Midbrain (tissue), 1 donor: Measurements from ENCODE around the gene CCL4.
"Not testable (repeated sequence)": the region's sequence is repeated elsewhere in the genome, so short reads cannot be mapped to it uniquely, and the experiment has no call there.

Source experiments
- DNase-seq: peaks from one replicate; lab custom pipeline; 2025; lab: John Stamatoyannopoulos, UW

Gene CCL4

DNA sequence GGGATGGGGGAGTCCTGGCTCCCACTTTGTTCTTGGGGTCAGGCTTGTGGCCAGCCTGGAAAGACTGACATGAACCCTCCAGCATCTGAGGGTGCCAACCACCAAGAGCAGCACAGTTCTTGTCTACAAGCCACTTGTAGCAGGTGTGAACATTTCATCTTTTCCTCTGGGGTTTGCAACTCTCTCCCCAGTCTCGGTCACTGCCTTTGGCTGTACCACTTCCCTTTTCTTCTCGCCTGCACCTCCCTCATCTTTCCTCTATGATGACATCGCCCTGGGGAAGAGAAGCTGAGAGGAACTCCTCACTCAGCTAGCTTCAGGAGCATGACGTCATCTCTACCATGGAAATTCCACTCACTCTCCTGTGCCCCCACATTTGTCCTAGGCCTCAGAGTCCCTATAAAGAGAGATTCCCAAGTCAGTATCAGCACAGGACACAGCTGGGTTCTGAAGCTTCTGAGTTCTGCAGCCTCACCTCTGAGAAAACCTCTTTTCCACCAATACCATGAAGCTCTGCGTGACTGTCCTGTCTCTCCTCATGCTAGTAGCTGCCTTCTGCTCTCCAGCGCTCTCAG is at the start of gene CCL4:
Gene CCL4, plus strand, starts transcription at position 427 of the 575 bp plus-strand sequence. Its CDS starts 79 bp downstream, at position 506.
- not testable (repeated sequence) for DNase-seq

DNA sequence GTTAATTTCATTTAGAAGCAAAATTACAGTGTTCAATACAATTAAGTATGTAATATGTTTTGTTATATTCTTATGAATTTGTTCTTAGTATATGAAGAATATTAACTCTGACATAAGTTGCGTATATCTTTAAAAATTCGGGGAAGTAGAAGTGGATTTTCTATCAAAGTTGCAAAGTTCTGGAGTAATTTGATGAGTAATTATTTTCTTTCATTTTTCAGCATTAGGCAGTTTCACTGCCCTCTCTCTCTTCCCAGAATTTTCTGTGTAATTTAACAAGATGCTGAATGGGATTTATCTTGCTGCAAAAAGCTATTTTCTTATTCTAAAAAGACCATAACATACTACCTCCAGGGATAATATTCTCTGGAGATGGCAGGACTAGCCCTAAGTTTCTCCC is 48.5 kb upstream of the CCL4 start:
- no peak for DNase-seq

DNA sequence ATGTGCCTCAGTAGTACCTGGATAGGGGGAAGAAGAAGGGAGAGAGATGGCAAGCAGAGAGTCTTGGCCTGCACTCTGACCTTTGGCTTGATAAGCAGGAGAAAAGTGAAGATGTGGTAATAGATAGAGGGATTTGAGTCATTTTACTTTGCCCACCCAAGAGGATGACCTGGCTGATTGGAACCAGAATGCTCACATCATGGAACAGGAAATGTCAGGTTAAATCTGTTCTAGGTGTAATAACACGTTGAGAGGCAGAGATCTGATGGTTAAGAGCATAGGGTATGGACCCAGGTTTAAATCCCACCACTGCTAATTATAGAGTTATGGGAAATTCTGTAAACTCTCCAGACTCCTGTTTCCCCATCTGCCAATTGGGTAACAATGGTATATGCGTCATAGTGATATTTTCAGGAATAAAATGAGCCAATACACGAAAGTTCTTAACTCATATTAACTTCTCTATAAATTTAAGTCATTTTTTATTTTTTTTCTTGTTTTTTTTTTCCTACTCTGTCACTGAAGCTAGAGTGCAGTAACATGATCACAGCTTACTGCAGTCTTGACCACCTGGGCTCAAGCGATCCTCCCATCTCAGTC is 47.6 kb upstream of the CCL4 start:
- no peak for DNase-seq

DNA sequence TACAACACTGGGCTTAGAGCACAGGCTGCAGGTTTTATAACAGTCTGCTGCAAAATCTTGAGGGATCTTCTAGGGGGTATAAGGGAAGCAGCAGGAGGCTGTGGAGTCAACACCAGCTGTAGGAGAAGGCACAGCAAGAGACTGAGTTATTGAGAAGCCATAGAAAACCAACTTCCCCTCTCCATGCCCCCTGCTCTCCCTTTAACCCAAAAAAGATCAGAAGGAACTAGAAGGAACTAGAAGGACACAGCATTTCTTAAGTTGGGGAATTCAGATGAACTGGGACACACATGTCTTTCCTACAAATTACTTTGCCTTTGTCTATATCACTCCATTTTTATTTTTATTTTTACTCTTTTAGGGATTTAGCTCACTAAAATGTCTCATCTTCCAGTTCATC is 45.7 kb upstream of the CCL4 start:
- no peak for DNase-seq

DNA sequence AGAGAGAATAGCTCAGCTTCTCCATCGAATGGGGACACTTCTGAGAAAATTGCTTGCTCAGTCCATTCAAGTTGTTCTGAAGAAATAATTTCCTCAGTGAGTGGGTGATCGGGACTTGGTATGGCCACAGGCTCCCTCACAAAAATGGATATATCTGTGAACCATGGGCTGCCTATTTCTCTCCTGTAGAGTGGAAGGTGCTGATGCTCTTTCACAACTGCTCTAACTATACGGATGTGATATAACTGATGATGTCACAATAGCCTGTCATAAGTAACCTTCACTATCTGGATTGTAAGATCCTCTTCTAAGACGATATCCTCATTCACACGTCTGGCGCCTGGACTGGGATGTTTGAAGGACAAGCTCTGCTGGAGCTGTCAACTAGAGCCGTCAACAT is 44.2 kb upstream of the CCL4 start:
- no peak for DNase-seq

DNA sequence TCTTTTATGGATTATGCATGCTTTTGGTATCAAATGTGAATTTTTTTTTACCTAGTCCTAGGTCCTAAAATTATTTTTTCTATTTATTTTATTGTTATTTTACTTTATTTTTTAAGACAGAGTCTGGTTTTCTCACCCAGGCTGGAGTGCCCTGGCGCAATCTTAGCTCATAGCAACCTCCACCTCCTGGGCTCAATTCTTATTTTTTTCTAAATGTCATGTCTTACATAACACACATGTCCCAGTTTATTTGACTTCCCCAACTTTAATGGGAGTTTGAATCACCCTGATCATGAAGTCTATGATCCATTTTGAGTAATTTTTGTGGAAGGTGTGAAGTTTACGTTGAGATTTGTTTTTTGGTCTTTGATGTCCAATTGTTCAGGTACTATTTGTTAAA is 42.8 kb upstream of the CCL4 start:
- DNase-seq, result no peak

DNA sequence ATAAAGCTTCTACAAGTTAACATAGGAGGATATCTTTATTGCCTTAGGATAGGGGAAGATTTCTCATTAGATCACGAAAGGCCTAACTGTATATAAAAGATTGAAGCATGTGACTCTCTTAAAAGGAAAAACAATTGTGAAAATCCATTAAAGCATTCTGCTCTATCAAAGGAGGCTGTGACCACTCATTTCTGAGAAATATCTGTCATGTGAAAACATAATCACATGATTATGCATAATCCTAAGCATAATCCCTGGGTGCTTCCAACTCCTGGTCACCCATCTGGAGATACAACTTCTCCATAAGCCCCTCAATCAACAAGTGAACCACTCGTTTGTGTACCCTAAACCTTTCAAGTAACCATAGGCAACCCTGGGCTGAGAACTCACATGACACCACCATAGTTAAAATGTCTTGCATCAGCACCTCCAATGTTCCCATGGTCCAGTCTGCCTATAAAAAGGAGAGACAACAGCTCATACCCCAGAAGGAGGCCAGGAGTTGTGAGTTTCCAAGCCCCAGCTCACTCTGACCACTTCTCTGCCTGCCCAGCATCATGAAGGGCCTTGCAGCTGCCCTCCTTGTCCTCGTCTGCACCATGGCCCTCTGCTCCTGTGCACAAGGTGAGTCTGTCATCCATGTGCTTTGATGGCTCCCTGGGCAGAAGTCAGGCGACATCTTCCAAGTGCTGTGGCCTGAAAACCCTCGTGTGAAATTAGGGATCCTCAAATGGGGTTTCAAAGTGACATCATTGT is 39.7 kb upstream of the CCL4 start, which contains the start of gene CCL18:
Gene CCL18, plus strand, starts transcription at position 487 of the 756 bp plus-strand sequence. Its CDS starts 71 bp downstream, at position 558.
- DNase-seq, result no peak

DNA sequence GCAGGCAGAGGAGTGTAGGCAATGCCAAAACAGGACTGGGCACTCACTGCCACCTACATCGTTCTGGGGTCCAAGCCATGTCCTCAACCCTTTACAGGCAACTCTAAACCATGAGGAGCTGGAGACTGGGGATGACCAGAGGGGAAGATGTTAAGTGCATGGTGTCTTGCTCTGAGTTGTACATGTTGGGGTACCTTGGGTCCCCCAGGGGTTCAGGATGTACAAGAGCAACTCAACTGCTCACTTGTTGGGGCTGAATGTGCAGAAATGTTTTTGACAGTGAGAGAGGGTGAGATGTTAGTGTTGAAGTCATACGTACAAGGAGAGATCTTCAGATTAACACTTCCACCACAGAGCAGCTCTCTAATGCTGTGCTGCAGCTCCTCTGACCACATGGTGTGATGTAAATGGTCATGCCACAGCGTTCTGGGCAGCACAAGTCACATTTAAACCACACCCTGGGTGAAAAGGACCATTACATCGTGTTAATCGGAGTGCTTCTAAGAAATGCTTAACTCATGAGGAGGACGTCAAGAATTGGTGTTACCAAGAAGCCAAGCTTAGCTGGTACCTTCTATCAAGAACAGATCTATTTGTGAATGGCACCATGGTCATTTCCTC is 37.2 kb upstream of the CCL4 start:
- no peak for DNase-seq

DNA sequence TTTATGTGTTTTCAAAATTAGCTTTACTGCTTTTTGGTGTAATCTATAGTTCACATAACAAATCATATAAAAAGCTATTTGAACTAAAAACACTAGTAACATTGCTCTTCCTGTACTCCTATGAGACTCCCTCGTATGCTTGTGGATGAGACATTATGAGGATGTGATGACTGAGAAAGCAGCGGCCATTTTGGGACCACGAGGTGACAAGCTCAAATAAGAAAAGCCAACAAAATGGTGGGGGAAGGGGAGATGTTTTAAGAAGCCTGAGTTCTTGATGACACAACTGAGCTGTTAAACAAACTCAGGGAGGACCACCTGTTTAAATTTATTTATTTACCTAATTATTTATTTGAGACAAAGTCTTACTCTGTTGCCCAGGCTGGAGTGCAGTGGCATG is 35.1 kb upstream of the CCL4 start:
- no peak for DNase-seq

DNA sequence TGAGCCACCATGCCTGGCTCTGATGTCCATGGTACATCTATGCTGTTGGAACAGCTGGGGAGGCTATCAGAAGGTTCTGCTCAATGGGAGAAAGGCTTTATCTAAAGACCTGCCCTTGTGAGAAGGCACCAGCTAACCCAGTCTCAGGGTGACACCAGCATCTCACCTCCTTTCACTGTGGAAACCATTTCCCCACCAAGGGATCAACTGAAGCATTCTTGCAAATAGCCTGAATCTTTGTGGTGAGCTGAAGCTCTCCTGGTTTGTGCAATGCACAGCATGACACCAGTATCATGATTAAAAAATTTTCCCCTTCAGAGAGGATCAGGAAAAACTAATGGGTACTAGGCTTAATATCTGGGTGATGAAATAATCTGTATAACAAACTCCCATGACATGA is 34.5 kb upstream of the CCL4 start:
- DNase-seq, result no peak

DNA sequence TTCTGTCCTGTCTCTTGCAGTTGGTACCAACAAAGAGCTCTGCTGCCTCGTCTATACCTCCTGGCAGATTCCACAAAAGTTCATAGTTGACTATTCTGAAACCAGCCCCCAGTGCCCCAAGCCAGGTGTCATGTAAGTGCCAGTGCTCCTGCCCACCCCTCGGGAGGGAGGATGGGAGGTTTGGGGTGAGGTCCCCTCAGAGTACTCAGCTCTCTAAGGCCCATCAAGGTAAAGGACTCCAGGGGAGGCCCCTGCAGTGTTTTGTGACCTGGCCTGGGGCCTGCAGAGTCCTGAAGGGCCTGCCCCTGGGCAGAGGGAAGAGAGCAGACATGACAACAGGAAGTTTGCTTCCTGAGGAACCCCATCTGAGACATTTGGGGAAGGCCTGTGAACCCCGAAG is 33.2 kb upstream of the CCL4 start:
- DNase-seq, result no peak

DNA sequence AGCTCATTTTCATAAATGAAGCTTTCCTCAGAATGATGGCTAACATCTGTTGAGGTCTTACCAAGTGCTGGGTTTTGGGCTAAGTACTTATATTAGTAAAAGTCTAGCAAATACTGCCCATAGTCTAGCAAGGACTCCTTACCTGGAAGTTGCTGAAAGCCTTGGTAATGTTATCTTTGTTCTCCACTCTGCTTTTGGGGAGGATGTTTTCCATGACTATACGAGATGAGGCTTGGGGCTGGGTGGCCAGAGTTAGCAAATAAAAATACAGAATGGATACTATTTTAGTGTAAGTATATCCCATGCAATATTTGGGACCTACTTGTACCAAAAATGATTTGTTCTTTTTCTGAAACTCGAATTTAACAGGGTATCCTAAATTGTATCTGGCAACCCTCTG is 31.9 kb upstream of the CCL4 start:
- DNase-seq, result no peak

DNA sequence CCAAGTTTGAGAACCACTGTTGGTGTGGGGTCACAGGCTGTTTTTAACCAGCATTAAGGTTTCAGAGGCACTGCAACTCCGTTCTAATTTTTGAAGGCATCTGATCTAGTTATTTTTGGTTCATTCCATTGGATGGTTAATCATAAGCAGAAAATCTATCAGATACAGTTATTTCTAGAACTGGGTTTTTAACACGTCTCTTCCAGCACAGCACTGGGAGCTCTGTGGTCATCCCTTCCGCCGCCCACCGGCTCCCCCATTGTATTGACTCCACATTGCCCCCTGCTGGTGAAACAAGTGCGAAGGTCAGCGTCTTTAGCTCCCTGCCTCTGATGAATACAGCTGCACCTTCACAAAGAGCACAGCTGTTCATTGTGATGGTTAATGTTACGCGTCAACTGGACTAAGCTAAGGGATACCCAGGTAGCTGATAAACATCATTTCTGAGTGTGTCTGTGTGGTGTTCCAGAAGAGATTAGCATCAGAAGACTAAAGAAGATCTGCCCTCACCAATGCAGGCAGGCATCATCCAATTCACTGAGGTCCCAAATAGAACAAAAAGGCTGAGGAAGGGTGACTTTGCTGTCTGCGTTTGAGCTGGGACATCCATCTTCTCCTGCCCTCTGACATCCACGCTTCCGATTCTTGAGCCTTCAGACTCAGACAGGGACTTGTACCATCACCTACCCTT is 31.1 kb upstream of the CCL4 start:
- DNase-seq, result no peak

DNA sequence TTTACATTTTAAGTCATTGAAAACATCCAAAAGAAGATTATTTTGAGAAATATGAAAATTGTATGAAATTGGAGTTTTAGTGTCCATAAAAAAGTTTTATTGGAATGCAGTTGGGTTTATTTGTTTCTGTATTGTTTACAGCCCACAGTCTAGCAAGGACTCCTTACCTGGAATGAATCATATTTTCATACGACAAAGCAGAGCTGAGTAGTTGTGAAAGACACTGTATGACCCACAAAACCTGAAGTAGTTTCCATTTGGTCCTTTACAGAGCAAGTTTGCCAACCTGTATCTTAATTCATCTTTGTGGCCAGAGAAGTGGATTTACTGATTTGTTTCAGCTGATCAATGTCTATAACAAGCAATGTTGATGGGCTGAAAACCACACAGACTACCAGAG is 29.3 kb upstream of the CCL4 start:
- DNase-seq, result no peak

DNA sequence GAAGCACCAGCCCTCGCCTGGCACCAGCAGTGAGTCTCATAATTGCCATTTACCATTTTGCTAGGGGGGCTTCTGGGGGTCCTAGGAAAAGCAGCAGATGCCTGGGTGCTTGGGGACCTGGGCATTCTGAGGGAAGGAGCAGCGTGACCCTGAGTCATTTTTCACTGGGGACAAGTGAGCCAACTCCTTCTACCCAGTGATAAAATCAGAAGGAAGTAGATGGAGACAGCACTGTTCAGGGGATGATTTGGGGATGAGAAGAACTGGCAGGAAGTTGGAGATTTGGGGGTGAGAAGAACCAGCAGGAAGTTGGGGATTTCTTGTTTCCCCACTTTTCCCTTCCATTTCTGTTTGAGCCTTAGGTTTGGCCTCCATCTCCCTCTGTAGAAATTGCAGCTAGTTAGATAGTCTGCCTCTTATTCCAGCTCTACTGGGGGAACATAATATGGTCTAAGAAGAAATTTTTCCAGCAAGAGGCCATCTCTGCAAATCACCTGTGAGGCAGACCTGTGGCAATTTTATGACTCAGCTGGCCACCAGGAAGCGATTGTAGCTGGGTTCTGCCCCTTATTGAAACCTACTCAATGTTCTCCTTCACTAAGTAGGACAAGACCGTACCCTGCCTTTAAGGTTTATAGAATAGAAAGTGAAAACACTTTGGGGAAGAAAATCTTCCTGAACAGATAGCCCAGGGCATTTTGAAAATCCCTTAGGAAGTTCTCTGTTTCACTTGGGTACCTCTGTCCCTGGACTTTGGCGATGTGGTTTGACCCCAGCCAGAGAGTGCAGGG is 21.8 kb upstream of the CCL4 start:
- DNase-seq, result not testable (repeated sequence)

DNA sequence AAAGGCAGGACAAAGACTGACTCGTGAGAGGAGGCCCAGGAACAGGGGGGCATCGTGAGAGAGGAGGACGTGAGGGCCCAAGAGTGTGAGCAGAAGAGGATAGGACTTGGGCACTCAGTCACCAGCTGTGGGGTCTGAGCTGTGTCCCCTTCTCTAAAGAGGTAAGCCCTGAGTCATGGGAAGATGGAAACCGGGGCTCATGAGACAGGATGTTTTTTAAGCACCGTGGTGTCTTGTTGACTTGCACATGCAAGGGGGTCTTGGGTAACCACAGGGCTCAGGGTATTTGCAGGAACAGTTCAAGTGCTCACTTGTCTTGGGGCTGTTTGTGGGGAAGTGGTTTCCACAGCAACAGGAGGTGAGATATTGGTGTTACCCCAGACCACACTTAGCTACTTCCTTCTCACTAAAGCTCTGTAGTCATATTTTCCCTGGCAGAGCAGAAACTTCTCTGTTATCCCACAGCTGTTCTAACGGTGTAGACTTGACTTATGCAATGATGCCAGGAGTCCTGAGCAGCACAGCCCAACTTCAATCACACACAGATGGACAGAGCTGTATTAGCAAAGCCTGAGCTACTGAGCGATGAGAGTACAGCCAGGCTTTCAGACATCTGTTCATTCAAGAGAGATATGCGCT is 21.0 kb upstream of the CCL4 start:
- DNase-seq, result not testable (repeated sequence)

DNA sequence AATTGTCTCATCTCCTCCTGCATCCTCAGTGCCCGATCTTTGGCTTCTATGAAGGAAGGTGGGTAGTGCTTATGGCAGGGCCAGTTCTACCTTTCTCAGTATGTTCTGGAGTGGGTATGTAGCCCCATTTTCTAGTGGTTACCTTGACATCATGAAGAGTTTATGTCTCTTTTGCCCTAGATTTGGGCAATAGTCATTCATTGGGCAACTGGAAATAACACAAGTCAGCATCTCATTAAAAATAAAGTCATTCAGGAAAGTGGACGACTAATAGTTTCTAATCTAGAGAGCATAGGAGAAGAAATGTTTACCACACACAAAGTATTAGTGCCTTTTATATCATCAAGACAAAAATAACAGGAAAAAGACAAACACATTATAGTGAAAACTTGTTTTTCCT is 19.9 kb upstream of the CCL4 start:
- DNase-seq, result not testable (repeated sequence)

DNA sequence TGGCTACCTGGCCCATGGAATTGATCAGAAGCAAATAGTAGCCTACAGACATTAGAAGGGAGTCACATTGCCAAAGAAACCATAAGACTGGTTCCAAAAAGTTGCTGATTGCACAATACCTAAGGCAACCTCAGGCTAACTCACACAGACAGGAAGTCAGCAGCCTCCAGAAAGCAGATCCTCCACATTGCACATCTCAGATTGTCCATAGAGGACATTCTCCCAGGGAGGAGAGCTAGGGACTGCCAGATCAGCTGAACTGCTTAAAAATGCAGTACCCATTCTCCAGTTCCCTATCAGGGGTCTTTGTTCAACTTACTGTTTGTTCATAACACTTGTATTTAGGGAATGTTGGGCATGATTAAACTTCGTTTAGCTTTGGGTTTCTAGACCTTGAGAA is 17.9 kb upstream of the CCL4 start:
- peak; percentile 10 for DNase-seq

DNA sequence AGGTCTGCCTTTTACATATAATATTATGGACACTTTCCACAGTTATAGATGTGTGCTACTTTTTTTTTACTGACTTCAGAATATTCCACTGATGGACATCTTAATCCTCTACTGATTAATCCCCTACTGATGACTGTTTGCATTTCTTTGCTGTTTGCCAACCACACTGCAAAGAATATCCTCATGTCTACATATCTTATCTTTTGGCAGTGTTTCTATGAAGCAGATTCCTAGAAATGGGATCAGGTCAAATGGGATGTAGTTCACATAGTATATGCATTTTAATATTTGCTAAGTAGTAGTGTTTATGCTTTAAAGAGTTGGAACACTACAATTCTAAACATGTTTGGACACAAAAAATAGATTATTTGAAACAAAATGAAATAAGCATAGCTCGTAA is 16.8 kb upstream of the CCL4 start:
- DNase-seq, result no peak

DNA sequence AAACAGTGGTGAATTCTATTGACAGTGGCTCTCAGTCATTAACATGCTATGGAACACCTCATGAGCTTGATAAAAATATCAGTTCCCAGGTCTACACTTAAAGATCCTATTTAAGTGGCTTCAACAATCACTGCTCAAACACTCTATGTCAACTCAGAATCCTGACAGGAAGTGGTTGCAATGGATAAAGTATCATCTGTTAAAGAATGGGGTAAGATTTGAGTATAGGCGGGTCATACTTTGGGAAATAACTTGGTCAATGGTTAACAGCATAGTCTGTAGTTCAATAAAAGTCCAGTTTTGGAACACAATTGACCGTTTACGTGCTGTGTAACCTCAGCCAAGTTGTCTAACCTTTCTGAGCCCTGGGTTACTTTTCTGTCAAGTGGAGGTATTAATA is 16.2 kb upstream of the CCL4 start:
- DNase-seq, result not testable (repeated sequence)
